Lower leg skin (tissue), 3 donors: ENCODE results near the gene LRRC27.

ENCODE experiments used
- POLR2A ChIP-seq, 2 donors: fragments of 450-650 bp; IDR thresholded peaks; one replicate each; pipeline ENCODE4 v1.6.1; 2016 to 2017; ENCODE audit warnings: antibody characterized with exemption in 2 of 2, mild to moderate bottlenecking in 1 of 2, moderate library complexity in 1 of 2
- TF ChIP-seq, protein P1 (sequence below), 3 donors: fragments of 450-650 bp; IDR thresholded peaks; one replicate each; pipeline ENCODE4 v1.5.1; 2016; ENCODE audit warnings: antibody characterized with exemption in 3 of 3, mild to moderate bottlenecking in 3 of 3, moderate library complexity in 2 of 3

DNA sequence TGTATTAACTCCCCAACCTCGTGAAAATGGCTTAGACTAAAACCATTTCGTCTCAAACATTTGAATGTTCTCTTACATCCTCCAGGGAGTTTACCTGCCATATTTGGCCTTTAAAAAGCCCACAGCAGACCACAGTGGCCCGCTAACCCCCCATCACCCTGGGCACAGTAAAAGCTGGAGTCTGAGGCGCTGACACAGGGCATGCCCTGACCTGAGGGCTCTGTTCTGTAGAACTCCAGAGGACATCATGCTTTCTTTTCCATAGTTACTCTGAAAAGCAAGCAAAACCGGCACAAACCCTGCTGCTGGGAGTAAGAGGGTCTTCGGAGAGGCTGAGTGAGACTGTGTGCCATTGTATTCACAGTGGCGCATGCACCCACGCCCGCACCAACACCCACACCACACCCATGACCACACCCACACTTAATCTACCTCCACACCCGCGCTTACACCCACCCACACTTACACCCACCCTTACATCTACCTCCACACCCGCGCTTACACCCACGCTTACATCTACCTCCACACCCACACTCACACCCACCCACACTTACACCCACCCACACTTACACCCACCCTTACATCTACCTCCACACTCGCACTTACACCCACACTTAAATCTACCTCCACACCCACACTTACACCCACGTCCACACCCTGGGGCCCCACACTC, 32.1 kb downstream of the LRRC27 start:
- TF ChIP-seq, protein P1, sequence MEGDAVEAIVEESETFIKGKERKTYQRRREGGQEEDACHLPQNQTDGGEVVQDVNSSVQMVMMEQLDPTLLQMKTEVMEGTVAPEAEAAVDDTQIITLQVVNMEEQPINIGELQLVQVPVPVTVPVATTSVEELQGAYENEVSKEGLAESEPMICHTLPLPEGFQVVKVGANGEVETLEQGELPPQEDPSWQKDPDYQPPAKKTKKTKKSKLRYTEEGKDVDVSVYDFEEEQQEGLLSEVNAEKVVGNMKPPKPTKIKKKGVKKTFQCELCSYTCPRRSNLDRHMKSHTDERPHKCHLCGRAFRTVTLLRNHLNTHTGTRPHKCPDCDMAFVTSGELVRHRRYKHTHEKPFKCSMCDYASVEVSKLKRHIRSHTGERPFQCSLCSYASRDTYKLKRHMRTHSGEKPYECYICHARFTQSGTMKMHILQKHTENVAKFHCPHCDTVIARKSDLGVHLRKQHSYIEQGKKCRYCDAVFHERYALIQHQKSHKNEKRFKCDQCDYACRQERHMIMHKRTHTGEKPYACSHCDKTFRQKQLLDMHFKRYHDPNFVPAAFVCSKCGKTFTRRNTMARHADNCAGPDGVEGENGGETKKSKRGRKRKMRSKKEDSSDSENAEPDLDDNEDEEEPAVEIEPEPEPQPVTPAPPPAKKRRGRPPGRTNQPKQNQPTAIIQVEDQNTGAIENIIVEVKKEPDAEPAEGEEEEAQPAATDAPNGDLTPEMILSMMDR (IDR thresholded peaks at IDR 0.05) = no peak
- no peak for TF ChIP-seq POLR2A (IDR thresholded peaks at IDR 0.05)
